GM13977 (cell line): ENCODE results near the gene RREB1.

Source experiments
- DNase-seq: peaks from one replicate; pipeline ENCODE4 v3.0.0; 2012; ENCODE audit warnings: low spot score
- in situ Hi-C: fragments of 300-500 bp; cut with MboI; formaldehyde crosslinking; loops from one replicate; pipeline ENCODE4 v1.12.0; 2022; ENCODE audit warnings: low sequenced_read_pairs, low pct_unique_long_range_greater_than_20kb, mixed read lengths, inconsistent platforms; ENCODE audit not compliant: unreplicated experiment
- TF ChIP-seq, protein P1 (sequence below): IDR thresholded peaks from 2 replicates; pipeline ENCODE4 v1.5.1; 2012; ENCODE audit warnings: mild to moderate bottlenecking, control low read depth; ENCODE audit not compliant: insufficient read depth; ENCODE audit errors: extremely low read depth, missing control alignments

RREB1 gene

DNA sequence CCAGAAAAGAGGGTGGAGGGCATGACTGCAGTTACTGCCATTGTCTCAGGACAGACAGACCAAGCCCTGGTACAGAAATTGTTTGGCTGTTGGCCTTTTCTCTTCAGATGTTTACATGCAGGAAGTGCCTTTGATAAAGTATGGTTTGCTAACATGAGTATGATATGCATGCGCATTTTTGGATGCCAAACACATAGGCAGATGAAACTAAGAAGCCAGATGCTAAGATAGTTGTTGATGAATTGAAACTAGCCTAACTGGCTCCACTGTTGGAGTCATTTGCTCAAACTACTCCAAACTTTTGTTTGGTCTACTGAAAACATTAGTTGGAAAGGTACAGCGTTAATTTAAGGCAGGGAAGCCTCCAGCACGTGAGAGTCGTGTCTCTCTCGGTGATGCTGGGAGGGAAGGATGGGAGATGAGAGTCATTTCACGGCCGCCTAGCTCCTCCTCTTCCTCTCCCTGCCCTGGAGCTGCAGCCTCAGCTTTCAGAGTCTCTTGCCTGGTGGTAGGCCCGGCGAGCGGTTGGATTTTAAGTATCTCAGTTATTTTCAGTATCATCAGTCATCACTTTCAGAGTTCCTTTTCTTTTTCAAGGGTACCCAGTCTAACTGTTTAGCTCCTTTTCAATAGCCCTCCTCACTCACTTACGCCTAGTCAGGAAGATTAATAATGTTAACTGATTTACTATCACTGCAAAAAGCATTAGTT lies 29.7 kb downstream of the RREB1 start:
- in situ Hi-C loops: no loop called here
- TF ChIP-seq, protein P1, sequence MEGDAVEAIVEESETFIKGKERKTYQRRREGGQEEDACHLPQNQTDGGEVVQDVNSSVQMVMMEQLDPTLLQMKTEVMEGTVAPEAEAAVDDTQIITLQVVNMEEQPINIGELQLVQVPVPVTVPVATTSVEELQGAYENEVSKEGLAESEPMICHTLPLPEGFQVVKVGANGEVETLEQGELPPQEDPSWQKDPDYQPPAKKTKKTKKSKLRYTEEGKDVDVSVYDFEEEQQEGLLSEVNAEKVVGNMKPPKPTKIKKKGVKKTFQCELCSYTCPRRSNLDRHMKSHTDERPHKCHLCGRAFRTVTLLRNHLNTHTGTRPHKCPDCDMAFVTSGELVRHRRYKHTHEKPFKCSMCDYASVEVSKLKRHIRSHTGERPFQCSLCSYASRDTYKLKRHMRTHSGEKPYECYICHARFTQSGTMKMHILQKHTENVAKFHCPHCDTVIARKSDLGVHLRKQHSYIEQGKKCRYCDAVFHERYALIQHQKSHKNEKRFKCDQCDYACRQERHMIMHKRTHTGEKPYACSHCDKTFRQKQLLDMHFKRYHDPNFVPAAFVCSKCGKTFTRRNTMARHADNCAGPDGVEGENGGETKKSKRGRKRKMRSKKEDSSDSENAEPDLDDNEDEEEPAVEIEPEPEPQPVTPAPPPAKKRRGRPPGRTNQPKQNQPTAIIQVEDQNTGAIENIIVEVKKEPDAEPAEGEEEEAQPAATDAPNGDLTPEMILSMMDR: no peak
- DNase-seq: no peak

DNA sequence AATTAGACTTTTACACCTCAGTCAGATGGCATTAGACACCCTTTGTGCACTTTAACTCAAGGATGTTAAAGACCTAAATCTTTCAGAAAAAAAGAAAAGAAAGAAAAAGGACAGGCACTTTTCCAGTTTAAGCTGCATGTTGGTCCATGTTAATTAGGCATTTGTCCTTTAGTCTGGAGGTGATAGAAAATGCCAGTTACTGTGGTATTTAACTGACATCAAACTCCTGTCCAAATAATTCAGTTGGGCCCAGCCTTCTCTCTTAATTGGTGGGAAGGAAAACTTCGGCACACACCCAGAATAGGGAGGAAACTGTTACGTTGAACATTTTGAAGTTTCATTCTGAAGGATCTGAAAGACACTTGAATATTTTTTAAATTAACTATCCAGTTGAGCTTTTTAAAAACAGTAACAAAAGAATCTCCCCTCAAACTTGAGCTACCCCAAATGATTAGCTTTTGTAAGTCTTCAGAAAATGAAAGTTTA lies 30.3 kb downstream of the RREB1 start:
- TF ChIP-seq, protein P1: no peak
- in situ Hi-C loops: no loop called here
- DNase-seq: no peak

- TF ChIP-seq, protein P1: no peak
- in situ Hi-C loops: no loop called here
- DNase-seq: no peak
These were observed 31.2 kb downstream of the RREB1 start for GRCh38 chr6:7138921-7139358.

GRCh38 chr6:7139835-7140470 lies 32.2 kb downstream of the RREB1 start:
- no peak for DNase-seq
- in situ Hi-C loops: no loop called here
- TF ChIP-seq, protein P1: no peak

- peak; percentile 93 for DNase-seq
- in situ Hi-C loops: no loop called here
These were observed 33.0 kb downstream of the RREB1 start for GRCh38 chr6:7140631-7141378.

More at GRCh38 chr6:7140631-7141378, 33.0 kb downstream of the RREB1 start:
- TF ChIP-seq, protein P1: no peak
